ENCODE data around the gene STK24.

DNA sequence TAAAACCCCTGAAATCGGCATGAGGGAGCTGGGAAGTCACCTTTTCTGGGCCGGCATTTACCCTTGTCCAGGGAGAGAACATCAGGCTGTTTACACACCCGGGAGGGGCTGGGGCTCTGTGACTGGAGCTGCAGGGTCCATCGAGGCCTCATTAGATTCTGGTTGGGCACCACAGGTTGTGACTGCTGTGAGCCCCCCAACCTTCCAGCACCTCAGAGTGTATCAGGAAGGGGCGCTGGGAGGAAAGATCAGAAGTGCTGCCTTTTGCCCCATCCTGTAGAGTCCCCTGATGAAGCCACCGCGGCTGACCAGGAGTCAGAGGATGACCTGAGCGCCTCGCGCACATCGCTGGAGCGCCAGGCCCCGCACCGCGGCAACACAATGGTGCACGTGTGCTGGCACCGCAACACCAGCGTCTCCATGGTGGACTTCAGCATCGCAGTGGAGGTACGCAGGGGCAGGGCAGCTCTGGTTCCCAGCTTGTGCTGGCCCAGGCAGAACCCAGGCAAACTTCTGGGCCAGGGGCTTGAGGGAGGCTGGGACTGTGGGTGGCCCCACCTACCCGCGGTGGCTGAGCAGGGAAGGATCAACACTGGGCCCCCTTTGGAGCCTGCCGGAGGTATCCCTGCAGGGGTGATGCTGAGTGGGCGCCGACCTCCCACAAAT, 136.4 kb downstream of the STK24 start:
- TF ChIP-seq, protein P1, sequence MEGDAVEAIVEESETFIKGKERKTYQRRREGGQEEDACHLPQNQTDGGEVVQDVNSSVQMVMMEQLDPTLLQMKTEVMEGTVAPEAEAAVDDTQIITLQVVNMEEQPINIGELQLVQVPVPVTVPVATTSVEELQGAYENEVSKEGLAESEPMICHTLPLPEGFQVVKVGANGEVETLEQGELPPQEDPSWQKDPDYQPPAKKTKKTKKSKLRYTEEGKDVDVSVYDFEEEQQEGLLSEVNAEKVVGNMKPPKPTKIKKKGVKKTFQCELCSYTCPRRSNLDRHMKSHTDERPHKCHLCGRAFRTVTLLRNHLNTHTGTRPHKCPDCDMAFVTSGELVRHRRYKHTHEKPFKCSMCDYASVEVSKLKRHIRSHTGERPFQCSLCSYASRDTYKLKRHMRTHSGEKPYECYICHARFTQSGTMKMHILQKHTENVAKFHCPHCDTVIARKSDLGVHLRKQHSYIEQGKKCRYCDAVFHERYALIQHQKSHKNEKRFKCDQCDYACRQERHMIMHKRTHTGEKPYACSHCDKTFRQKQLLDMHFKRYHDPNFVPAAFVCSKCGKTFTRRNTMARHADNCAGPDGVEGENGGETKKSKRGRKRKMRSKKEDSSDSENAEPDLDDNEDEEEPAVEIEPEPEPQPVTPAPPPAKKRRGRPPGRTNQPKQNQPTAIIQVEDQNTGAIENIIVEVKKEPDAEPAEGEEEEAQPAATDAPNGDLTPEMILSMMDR (conservative IDR thresholded peaks at IDR 0.05; ENCODE audit: low read length), result no peak
- no peak for TF ChIP-seq EZH2phosphoT487 (IDR thresholded peaks at IDR 0.05; ENCODE audit: borderline replicate concordance)

Measured in Loucy (cell line).